H54 (cell line): ENCODE data around the gene PRKD1.

ENCODE experiments used
- DNase-seq: peaks from one replicate; pipeline ENCODE4 v3.0.0; 2011; ENCODE audit warnings: low spot score, mixed read lengths; ENCODE audit not compliant: insufficient read length
- FAIRE-seq: peaks from 3 replicates; lab custom pipeline; 2011; peaks lifted over from hg19 to GRCh38; lab: Jason Lieb, UNC
- POLR2A ChIP-seq: IDR thresholded peaks from 2 replicates; pipeline ENCODE4 v1.6.1; 2011; ENCODE audit warnings: low read depth, mild to moderate bottlenecking, low read length

PRKD1 gene

GRCh38 chr14:29919845-29920244 is 7.8 kb downstream of the PRKD1 start:
- FAIRE-seq, result no peak
- no peak for DNase-seq
- TF ChIP-seq POLR2A, result no peak

- DNase-seq, result no peak
- no peak for FAIRE-seq
- no peak for TF ChIP-seq POLR2A
Measured at GRCh38 chr14:29918981-29919380, 8.7 kb downstream of the PRKD1 start.

GRCh38 chr14:29913566-29913965 is 14.1 kb downstream of the PRKD1 start:
- no peak for TF ChIP-seq POLR2A
- DNase-seq (no peak), FAIRE-seq (no peak)

- TF ChIP-seq POLR2A, result no peak
- FAIRE-seq (no peak), DNase-seq (no peak)
Measured at GRCh38 chr14:29911810-29912209, 15.8 kb downstream of the PRKD1 start.

GRCh38 chr14:29908652-29909577 is 18.7 kb downstream of the PRKD1 start:
- no peak for TF ChIP-seq POLR2A
- no peak for FAIRE-seq
- no peak for DNase-seq

- DNase-seq (no peak), FAIRE-seq (peak; percentile 60)
- no peak for TF ChIP-seq POLR2A
Measured at GRCh38 chr14:29906256-29906870, 21.3 kb downstream of the PRKD1 start.

- TF ChIP-seq POLR2A, result no peak
- FAIRE-seq (no peak), DNase-seq (no peak)
Measured at GRCh38 chr14:29905543-29905942, 22.1 kb downstream of the PRKD1 start.

GRCh38 chr14:29900609-29901350 is 26.9 kb downstream of the PRKD1 start:
- no peak for TF ChIP-seq POLR2A
- peak; percentile 30 for FAIRE-seq
- no peak for DNase-seq

GRCh38 chr14:29898470-29898869 is 29.2 kb downstream of the PRKD1 start:
- FAIRE-seq, result no peak
- no peak for DNase-seq
- TF ChIP-seq POLR2A, result no peak

- DNase-seq (no peak), FAIRE-seq (no peak)
- TF ChIP-seq POLR2A, result no peak
Measured at GRCh38 chr14:29897181-29897580, 30.5 kb downstream of the PRKD1 start.

- TF ChIP-seq POLR2A, result no peak
- FAIRE-seq, result no peak
- no peak for DNase-seq
Measured at GRCh38 chr14:29896354-29896821, 31.3 kb downstream of the PRKD1 start.

GRCh38 chr14:29895591-29896083 is 32.0 kb downstream of the PRKD1 start:
- no peak for TF ChIP-seq POLR2A
- no peak for FAIRE-seq
- no peak for DNase-seq

- TF ChIP-seq POLR2A, result no peak
- DNase-seq (no peak), FAIRE-seq (no peak)
Measured at GRCh38 chr14:29893989-29894388, 33.7 kb downstream of the PRKD1 start.

- FAIRE-seq, result no peak
- TF ChIP-seq POLR2A, result no peak
- DNase-seq, result no peak
Measured at GRCh38 chr14:29892327-29892726, 35.3 kb downstream of the PRKD1 start.
